Spleen (tissue), 7 donors: Measurements from ENCODE around the gene NKRF.

Experiments
- POLR2A ChIP-seq, 3 donors: fragments of 450-650 bp; IDR thresholded peaks; one replicate each; pipeline ENCODE4 v1.5.1; 2017; ENCODE audit warnings: antibody characterized with exemption in 3 of 3, mild to moderate bottlenecking in 1 of 3
- TF ChIP-seq, protein P1 (sequence below), 11 experiments: fragments of 200-600 bp in 7 of 11; fragments of 450-650 bp in 4 of 11; sonication (generic) in 4 of 11; IDR thresholded peaks in 8 of 11; conservative IDR thresholded peaks in 3 of 11; 1 replicate in 7 of 11; 2 replicates in 4 of 11; pipeline versions ENCODE4 v1.4.0 to v1.8.0; 2016 to 2021; ENCODE audit warnings: antibody characterized with exemption in 11 of 11, inconsistent platforms in 4 of 11, mild to moderate bottlenecking in 1 of 11
- donor health status: DM: no; HTN: no; CAD: no; lungs with moderate emphysema.
- donor health status: DM: no; HTN: no; CAD: no.
- donor health status: DM: no; HTN: no; CAD: no.

DNA sequence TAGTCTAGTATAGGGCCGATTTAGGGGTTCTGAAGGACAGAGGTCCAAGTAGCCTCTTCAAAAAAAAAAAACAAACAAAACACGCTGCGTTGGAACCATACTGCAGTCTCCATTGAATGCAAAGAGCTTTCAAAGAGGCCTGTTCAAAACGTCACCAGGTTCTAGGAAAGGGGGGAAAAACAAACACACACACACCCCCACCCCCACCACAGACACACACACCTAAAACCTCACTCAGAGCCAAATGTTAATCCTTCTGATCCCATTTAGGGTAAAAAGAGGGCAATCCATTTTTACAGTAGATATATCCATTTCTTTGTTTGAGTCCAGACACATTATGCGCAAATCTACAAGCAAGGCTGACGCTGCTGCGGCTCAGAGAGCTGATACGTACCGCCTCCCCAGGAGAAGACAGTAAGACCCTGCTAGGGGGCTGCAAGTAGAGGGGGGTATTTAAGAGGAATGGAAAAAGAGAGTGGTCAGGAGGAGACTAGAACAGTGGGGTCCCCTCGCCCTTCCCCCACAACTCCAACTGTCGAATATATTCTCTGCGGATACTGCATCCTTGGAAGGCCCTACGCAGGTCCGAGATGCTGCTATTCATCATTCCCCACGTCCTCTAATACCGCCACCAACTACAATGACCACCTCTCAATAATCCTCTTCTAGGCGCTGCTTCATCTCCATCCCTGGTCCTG lies 1.3 kb downstream of the NKRF start:
- TF ChIP-seq, protein P1, sequence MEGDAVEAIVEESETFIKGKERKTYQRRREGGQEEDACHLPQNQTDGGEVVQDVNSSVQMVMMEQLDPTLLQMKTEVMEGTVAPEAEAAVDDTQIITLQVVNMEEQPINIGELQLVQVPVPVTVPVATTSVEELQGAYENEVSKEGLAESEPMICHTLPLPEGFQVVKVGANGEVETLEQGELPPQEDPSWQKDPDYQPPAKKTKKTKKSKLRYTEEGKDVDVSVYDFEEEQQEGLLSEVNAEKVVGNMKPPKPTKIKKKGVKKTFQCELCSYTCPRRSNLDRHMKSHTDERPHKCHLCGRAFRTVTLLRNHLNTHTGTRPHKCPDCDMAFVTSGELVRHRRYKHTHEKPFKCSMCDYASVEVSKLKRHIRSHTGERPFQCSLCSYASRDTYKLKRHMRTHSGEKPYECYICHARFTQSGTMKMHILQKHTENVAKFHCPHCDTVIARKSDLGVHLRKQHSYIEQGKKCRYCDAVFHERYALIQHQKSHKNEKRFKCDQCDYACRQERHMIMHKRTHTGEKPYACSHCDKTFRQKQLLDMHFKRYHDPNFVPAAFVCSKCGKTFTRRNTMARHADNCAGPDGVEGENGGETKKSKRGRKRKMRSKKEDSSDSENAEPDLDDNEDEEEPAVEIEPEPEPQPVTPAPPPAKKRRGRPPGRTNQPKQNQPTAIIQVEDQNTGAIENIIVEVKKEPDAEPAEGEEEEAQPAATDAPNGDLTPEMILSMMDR (IDR thresholded peaks at IDR 0.05 in 8 of 11, conservative IDR thresholded peaks at IDR 0.05 in 3 of 11), result no peak
- TF ChIP-seq POLR2A (IDR thresholded peaks at IDR 0.05), result no peak
